ENCODE data around the gene ALG2. TPM values are rescaled to one million over a fixed set of nuclear protein-coding genes. Genes with fewer than 3 reads are reported as not detected.

Gene ALG2
- total and polyA plus RNA-seq, 2 of the 4 experiments (the other 2 are of a cell fraction) = 36.4 to 38.4 TPM

DNA sequence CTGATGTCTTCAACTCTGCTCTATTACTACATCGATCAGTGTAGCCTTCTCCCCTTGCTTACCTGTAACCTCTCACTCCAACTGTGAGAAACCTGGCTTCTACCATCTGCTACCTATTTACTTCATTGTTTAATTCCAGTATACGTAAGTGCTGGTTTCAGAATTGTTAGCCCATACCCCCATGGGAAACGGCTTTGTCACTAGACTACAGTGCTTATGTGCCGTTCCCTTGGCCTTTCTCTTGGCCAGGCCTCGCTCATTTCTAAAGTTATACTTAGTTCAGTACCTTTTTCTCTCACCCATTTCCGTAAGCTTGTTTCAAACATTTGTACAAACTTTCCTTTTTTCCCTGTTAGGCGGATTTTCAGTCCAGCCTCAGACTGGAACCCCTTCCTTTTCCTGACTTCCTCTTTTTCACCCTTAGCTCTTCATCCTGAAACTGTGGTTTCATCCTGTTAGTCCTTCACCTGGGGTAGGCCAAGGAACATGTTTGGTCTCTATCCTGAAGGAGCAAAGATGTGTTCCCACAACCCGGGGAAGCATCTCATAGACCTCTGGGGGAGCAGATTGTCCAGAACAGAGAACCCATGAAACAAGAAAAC is 21.7 kb downstream of the ALG2 start:
- no peak for ATAC-seq (ENCODE audit: low read depth)
- H2BK5ac ChIP-seq (ENCODE audit: low read depth, low read length, poor library complexity, severe bottlenecking) = no peak overlapping the region
- 93% methylated on average over 5 of the region's 8 CpGs; no CpG with 5 or more reads in 1 of the 2 experiments for WGBS, 2 experiments (ENCODE audit: extremely low coverage in 2 of 2, insufficient read length in 1 of 2)
- peaks cover 14% of the 10 kb centered on the region for H3K27me3 ChIP-seq (ENCODE audit: control insufficient read depth, insufficient read depth, low read length)
- CTCF ChIA-PET = no interaction called here
- no peak overlapping the region for H3K27ac ChIP-seq (ENCODE audit: insufficient read depth, low read length)
- no peak overlapping the region for H2BK15ac ChIP-seq (ENCODE audit: low read depth, low read length)
- H3K14ac ChIP-seq (replicated peaks; ENCODE audit: low read depth, low read length) = no peak overlapping the region
- H2AK9ac ChIP-seq (replicated peaks; ENCODE audit: low read depth, low read length, poor library complexity) = no peak overlapping the region
- H4K8ac ChIP-seq (ENCODE audit: low read depth in 2 of 2, low read length in 2 of 2) = no peak overlapping the region
- H3K4ac ChIP-seq (ENCODE audit: low read depth, low read length) = no peak overlapping the region
- H4K20me1 ChIP-seq (ENCODE audit: insufficient read depth, low read length) = no peaks in the 10 kb centered on the region
- no peaks in the 10 kb centered on the region for H3K79me1 ChIP-seq (ENCODE audit: low read depth in 1 of 2, low read length in 2 of 2)
- H3K36me3 ChIP-seq (ENCODE audit: control insufficient read depth, insufficient read depth, low read length) = no peaks in the 10 kb centered on the region
- dilution Hi-C loops (cut with HindIII; ENCODE audit: low sequenced_read_pairs, unreplicated experiment) (no loop called here), intact Hi-C loops (cut with micrococcal nuclease) (no loop called here), in situ Hi-C loops (cut with MboI; ENCODE audit: low sequenced_read_pairs) (loop anchor here (25.0 kb wide), 1 partner anchor 1387 kb away; the partner anchor contains the start of gene CAVIN4)
- no peak overlapping the region for H3K18ac ChIP-seq (ENCODE audit: low read depth, low read length)
- no peak overlapping the region for H3K4me3 ChIP-seq (ENCODE audit: insufficient read depth, low read depth, low read length)
- H2BK120ac ChIP-seq (ENCODE audit: low read depth, low read length) = no peak overlapping the region
- H2AFZ ChIP-seq (replicated peaks; ENCODE audit: low read length, poor library complexity) = no peak overlapping the region
- H3K9me1 ChIP-seq (ENCODE audit: insufficient read depth, low read length) = no peaks in the 10 kb centered on the region; the same call in 1 of the 2 replicates
- H3K9ac ChIP-seq (ENCODE audit: low read depth, low read length) = no peak overlapping the region
- H2AK5ac ChIP-seq (ENCODE audit: low read depth, low read length) = no peak overlapping the region
- POLR2A ChIA-PET (ENCODE audit: unreplicated experiment) = no interaction called here
- H3K9me3 ChIP-seq (ENCODE audit: control insufficient read depth, insufficient read depth, low read length) = peaks cover 2% of the 10 kb centered on the region; the same call in 1 of the 2 replicates
- H2BK20ac ChIP-seq (ENCODE audit: low read depth, low read length) = no peak overlapping the region
- H3K4me2 ChIP-seq (ENCODE audit: low read depth, low read length) = no peak overlapping the region
- H3K56ac ChIP-seq (ENCODE audit: extremely low read depth, insufficient read depth, low read length) = no peak overlapping the region
- H3K4me1 ChIP-seq (ENCODE audit: control insufficient read depth, insufficient read depth, low read length) = no peaks in the 10 kb centered on the region
- no peak overlapping the region for H4K91ac ChIP-seq (ENCODE audit: insufficient read depth, low read depth, low read length)
- H3K23ac ChIP-seq (ENCODE audit: low read depth, low read length) = no peak overlapping the region
- no peak overlapping the region for H4K5ac ChIP-seq (ENCODE audit: low read depth, low read length)
- no TSS peak for BruUV-seq (replicated peaks)
- DNase-seq = no peak
- TF ChIP-seq MAFK (IDR thresholded peaks at IDR 0.05; ENCODE audit: low read depth, low read length) (no peak), MAZ (IDR thresholded peaks at IDR 0.05; ENCODE audit: borderline replicate concordance, low read depth, low read length) (no peak), FOS (IDR thresholded peaks at IDR 0.05; ENCODE audit: low read depth, low read length) (no peak)
